OCI-LY7 (cell line): ENCODE data around the gene IFNG. TPM values are rescaled to one million over a fixed set of nuclear protein-coding genes. Genes with fewer than 3 reads are reported as not detected.
"Not testable (repeated sequence)": the region's sequence is repeated elsewhere in the genome, so short reads cannot be mapped to it uniquely, and the experiment has no call there.

Experiments used
- Bru-seq: library from RNA; stranded (reverse); fragments of 400-500 nt; gene quantifications from one replicate; lab custom pipeline; 2021; lab: Mats Ljungman, UMichigan
- BruChase-seq, 2 experiments: library from RNA; stranded (reverse); fragments of 400-500 nt; gene quantifications; one replicate each; lab custom pipeline; 2021; lab: Mats Ljungman, UMichigan
- BruUV-seq: library from RNA; stranded (reverse); fragments of 400-500 nt; replicated peaks from 2 replicates; lab custom pipeline; 2021; lab: Mats Ljungman, UMichigan
- CTCF ChIA-PET: fragments of 300-600 bp; sonication (Branson Sonifier 250); formaldehyde crosslinking; loops from one replicate; lab custom pipeline; 2022; ENCODE audit warnings: antibody characterized with exemption; ENCODE audit not compliant: unreplicated experiment; lab: Charles Lee
- POLR2A ChIA-PET: fragments of 300-600 bp; sonication (Branson Sonifier 250); formaldehyde crosslinking; loops from one replicate; lab custom pipeline; 2022; ENCODE audit warnings: antibody characterized with exemption; lab: Charles Lee
- DNase-seq: peaks from one replicate; pipeline ENCODE4 v3.0.0-alpha.2; 2015; ENCODE audit warnings: low spot score
- H2AFZ ChIP-seq: fragments of 200-600 bp; sonication (generic), shearing (Covaris generic); 2 replicates; pipeline ENCODE4 v1.6.1; 2014; ENCODE audit warnings: mild to moderate bottlenecking, antibody characterized with exemption, low read length, moderate library complexity
- H3K27ac ChIP-seq: fragments of 200-600 bp; sonication (generic); 2 replicates; pipeline ENCODE4 v1.5.1; 2014; ENCODE audit warnings: mixed run types, low read depth, mild to moderate bottlenecking, moderate library complexity, low read length, inconsistent platforms; ENCODE audit not compliant: poor library complexity, severe bottlenecking
- H3K36me3 ChIP-seq: fragments of 200-600 bp; sonication (generic); 2 replicates; pipeline ENCODE4 v1.6.1; 2014; ENCODE audit warnings: mild to moderate bottlenecking, antibody characterized with exemption, low read length, moderate library complexity, mixed read lengths; ENCODE audit not compliant: insufficient read depth
- H3K4me1 ChIP-seq: fragments of 200-600 bp; sonication (generic); 2 replicates; pipeline ENCODE4 v1.5.1; 2014; ENCODE audit warnings: mild to moderate bottlenecking, low read length; ENCODE audit not compliant: insufficient read depth, poor library complexity, severe bottlenecking
- H3K4me2 ChIP-seq: fragments of 200-600 bp; sonication (generic); 2 replicates; pipeline ENCODE4 v1.6.1; 2014; ENCODE audit warnings: mild to moderate bottlenecking, low read length
- H3K4me3 ChIP-seq: fragments of 200-600 bp; sonication (generic); 2 replicates; pipeline ENCODE4 v1.5.1; 2014; ENCODE audit warnings: mild to moderate bottlenecking, low read depth, low read length; ENCODE audit not compliant: poor library complexity, severe bottlenecking
- H3K79me2 ChIP-seq: fragments of 200-600 bp; sonication (generic); 2 replicates; pipeline ENCODE4 v1.6.1; 2016; ENCODE audit warnings: low read depth, mild to moderate bottlenecking, low read length, moderate library complexity, mixed read lengths; ENCODE audit not compliant: insufficient read depth
- H3K9me2 ChIP-seq: fragments of 200-600 bp; sonication (generic); 2 replicates; pipeline ENCODE4 v1.6.1; 2016; ENCODE audit warnings: mild to moderate bottlenecking, low read length, mixed read lengths; ENCODE audit not compliant: insufficient read depth
- H3K9me3 ChIP-seq: fragments of 200-600 bp; sonication (generic); 2 replicates; pipeline ENCODE4 v1.6.1; 2014; ENCODE audit warnings: mild to moderate bottlenecking, mixed run types, low read length, mixed read lengths
- H4K20me1 ChIP-seq: fragments of 200-600 bp; sonication (generic); 2 replicates; pipeline ENCODE4 v1.6.1; 2014; ENCODE audit warnings: mild to moderate bottlenecking, antibody characterized with exemption, low read length, moderate library complexity, mixed read lengths; ENCODE audit not compliant: insufficient read depth
- EZH2phosphoT487 ChIP-seq: fragments of 200-600 bp; sonication (generic); IDR thresholded peaks from 2 replicates; pipeline ENCODE4 v1.6.1; 2018; ENCODE audit warnings: low read depth, borderline replicate concordance, mild to moderate bottlenecking, mixed run types, antibody characterized with exemption, low read length, moderate library complexity, mixed read lengths
- intact Hi-C: fragments of 100-400 bp; cut with micrococcal nuclease; formaldehyde crosslinking; loops from one replicate; pipeline ENCODE4 v1.10.0; 2022; ENCODE audit not compliant: unreplicated experiment
- long read RNA-seq: library from polyadenylated mRNA; stranded (forward); transcript quantifications from one replicate; pipeline ENCODE4 v2.0.0, GENCODE V29; 2022
- total RNA-seq, 2 experiments: library from RNA; depleted of rRNA in 1 of 2; stranded (reverse); fragments of >200 nt in 1 of 2; shearing (Covaris generic) in 1 of 2; gene quantifications; 2 replicates each; pipeline ENCODE4 v1.2.3, GENCODE V29; 2014 to 2022
- TF ChIP-seq, protein P1 (sequence below): fragments of 200-600 bp; sonication (generic); conservative IDR thresholded peaks from 2 replicates; pipeline ENCODE4 v1.5.1; 2014; ENCODE audit warnings: mild to moderate bottlenecking, antibody characterized with exemption, low read length, moderate library complexity, mixed read lengths

The IFNG gene
- total RNA-seq (2014; rRNA removed; shearing (Covaris generic)) (not detected in 2 replicates), total RNA-seq (2022) (not detected in 2 replicates), Bru-seq, nascent RNA (not detected), BruChase-seq, experiment 1, labeled RNA remaining after a 6-hour chase (not detected), BruChase-seq, experiment 2, labeled RNA remaining after a 2-hour chase (not detected)
- long read RNA-seq: 0 reads

DNA sequence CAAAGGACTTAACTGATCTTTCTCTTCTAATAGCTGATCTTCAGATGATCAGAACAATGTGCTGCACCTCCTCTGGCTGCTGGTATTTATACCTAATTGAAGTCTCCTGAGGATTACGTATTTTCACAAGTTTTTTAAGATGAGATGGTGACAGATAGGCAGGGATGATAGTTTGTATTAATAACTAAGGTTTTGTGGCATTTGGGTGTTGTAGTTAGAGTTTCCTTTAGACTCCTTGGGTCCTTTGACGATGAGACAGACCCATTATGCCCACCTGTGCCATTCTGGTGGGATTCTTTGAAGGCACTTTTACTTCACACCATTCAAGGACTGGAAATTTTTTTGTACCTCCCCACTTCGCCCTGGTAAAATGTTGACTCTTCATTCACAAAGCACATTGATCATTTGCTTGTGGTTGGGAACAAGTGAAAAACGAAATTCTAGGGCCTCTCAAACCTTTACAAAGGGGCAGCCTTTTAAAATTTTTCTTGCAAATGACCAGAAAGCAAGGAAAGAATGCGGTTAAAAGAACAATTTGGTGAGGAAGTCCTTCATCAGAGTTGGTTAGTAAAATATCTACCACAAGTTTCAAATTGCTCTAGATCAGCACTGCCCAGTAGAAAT, at the start of gene IFNG:
IFNG (minus strand) TSS at position 60 of the 624 bp plus-strand sequence. CDS start 125 bp downstream, outside the sequence.
- Histone ChIP-seq H3K27ac (no peak within 1 kb of the TSS), H3K4me2 (no peak within 1 kb of the TSS)
- BruUV-seq: no TSS peak

DNA sequence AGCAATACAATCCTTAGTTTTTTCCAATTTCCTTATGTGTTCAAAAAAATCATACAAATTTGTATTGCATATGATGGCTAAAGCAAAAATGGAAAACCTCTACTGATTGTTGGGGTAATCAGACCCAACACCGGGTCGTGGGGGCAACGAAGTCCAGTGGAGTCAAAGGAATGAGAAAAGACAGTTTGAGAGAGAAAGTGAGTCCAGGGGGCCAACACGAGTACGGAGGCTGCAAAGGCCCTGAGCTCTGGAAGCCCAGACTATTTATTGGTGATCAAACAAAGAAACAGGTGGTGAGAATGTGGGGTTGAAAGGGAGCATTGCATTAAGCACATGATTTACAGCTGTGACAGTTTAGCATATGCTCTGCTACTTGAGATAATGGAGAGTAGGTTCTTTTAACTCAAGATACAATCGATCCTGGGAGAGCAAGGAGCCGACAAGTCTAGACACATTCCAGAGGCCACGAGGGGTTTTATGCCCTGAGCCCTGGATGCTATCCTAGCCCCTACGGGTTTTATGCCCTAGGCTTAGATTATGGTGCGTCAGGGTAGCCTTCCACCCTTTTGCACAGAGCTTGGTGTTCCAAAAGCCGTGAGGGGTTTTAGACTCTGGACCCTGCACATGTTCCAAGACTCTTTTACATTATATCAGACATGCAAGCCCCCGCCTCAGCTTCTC, 49.6 kb upstream of the IFNG start:
- H3K79me2 ChIP-seq, BruUV-seq, H3K36me3 ChIP-seq, CTCF ChIA-PET, H3K27ac ChIP-seq, H3K4me3 ChIP-seq, intact Hi-C loops, H3K4me1 ChIP-seq, H4K20me1 ChIP-seq, DNase-seq, H3K4me2 ChIP-seq, POLR2A ChIA-PET, H2AFZ ChIP-seq, H3K9me3 ChIP-seq, H3K9me2 ChIP-seq: not testable (repeated sequence)

More for the DNA sequence above, at the start of gene IFNG:
- Histone ChIP-seq H2AFZ (no peak within 1 kb of the TSS), H3K9me3 (no peaks in the 10 kb centered on the region), H3K79me2 (no peaks in the 10 kb centered on the region), H3K4me1 (peaks cover 35% of the 10 kb centered on the region), H3K36me3 (no peaks in the 10 kb centered on the region), H4K20me1 (no peaks in the 10 kb centered on the region), H3K9me2 (no peaks in the 10 kb centered on the region), H3K4me3 (no peak within 1 kb of the TSS)
- DNase-seq: no peak
- ChIA-PET POLR2A (no interaction called here), CTCF (no interaction called here)
- intact Hi-C loops: no loop called here
- no peak for TF ChIP-seq EZH2phosphoT487
- TF ChIP-seq, protein P1, sequence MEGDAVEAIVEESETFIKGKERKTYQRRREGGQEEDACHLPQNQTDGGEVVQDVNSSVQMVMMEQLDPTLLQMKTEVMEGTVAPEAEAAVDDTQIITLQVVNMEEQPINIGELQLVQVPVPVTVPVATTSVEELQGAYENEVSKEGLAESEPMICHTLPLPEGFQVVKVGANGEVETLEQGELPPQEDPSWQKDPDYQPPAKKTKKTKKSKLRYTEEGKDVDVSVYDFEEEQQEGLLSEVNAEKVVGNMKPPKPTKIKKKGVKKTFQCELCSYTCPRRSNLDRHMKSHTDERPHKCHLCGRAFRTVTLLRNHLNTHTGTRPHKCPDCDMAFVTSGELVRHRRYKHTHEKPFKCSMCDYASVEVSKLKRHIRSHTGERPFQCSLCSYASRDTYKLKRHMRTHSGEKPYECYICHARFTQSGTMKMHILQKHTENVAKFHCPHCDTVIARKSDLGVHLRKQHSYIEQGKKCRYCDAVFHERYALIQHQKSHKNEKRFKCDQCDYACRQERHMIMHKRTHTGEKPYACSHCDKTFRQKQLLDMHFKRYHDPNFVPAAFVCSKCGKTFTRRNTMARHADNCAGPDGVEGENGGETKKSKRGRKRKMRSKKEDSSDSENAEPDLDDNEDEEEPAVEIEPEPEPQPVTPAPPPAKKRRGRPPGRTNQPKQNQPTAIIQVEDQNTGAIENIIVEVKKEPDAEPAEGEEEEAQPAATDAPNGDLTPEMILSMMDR: no peak

DNA sequence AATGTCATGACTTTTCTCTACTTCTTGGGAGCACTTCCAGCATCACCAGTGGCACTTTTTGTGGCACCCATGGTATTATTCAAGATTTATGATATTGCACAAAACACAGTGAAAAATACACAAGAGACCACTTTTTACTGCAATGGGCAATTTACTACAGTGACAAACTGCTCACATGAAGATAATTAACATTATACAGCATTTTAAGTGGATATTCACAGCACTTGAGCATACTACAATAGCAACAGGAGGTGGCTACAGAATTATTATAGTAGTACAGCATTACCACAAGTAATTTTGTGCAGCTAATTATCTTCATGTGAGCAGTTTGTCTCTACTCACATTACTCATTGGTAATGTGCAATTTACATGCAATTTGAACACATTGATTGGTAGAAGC, 47.7 kb upstream of the IFNG start:
- H3K9me2 ChIP-seq: no peaks in the 10 kb centered on the region
- H3K27ac ChIP-seq: no peak overlapping the region
- H4K20me1 ChIP-seq: no peaks in the 10 kb centered on the region
- intact Hi-C loops: no loop called here
- BruUV-seq: no TSS peak
- no peak for DNase-seq
- no peak overlapping the region for H3K4me2 ChIP-seq
- no peaks in the 10 kb centered on the region for H3K9me3 ChIP-seq
- no peak overlapping the region for H3K4me3 ChIP-seq
- no peak overlapping the region for H2AFZ ChIP-seq
- H3K79me2 ChIP-seq: no peaks in the 10 kb centered on the region
- CTCF ChIA-PET: no interaction called here
- H3K4me1 ChIP-seq: no peaks in the 10 kb centered on the region
- H3K36me3 ChIP-seq: no peaks in the 10 kb centered on the region
- POLR2A ChIA-PET: no interaction called here
- TF ChIP-seq, protein P1: no peak
- TF ChIP-seq EZH2phosphoT487: no peak
